Activated naive CD4-positive, alpha-beta T cell treated with anti-CD3 and anti-CD28 coated beads, Interleukin-2, amount 50 U/mL, for 16 hours (primary cell): ENCODE measurements around the gene KLHL36.
"Not testable (repeated sequence)": the region's sequence is repeated elsewhere in the genome, so short reads cannot be mapped to it uniquely, and the experiment has no call there.

Source experiments
- DNase-seq: peaks from one replicate; pipeline ENCODE4 v3.0.0-alpha.2; 2020

KLHL36 gene

GRCh38 chr16:84617041-84617790 lies 31.1 kb upstream of the KLHL36 start:
- DNase-seq, result peak; percentile 57

GRCh38 chr16:84617791-84618580 lies 30.3 kb upstream of the KLHL36 start, which contains the start of gene COTL1:
Gene COTL1 (minus strand): TSS chr16:84618078. CDS start chr16:84617914, 164 bp downstream.
- peak; percentile 96 for DNase-seq

GRCh38 chr16:84618581-84619460 lies 29.5 kb upstream of the KLHL36 start:
- DNase-seq, result no peak

- not testable (repeated sequence) for DNase-seq
Measured at GRCh38 chr16:84620913-84621312, 27.4 kb upstream of the KLHL36 start.

- no peak for DNase-seq
Measured at GRCh38 chr16:84625556-84625955, 22.8 kb upstream of the KLHL36 start.

GRCh38 chr16:84628226-84628731 lies 20.0 kb upstream of the KLHL36 start:
- no peak for DNase-seq

- no peak for DNase-seq
Measured at GRCh38 chr16:84629580-84629979, 18.7 kb upstream of the KLHL36 start.

- no peak for DNase-seq
Measured at GRCh38 chr16:84630009-84630408, 18.3 kb upstream of the KLHL36 start.

GRCh38 chr16:84630446-84631152 lies 17.7 kb upstream of the KLHL36 start:
- DNase-seq, result no peak

GRCh38 chr16:84631153-84631466 lies 17.2 kb upstream of the KLHL36 start:
- DNase-seq, result no peak

GRCh38 chr16:84631886-84632285 lies 16.4 kb upstream of the KLHL36 start:
- DNase-seq, result no peak

GRCh38 chr16:84632862-84633261 lies 15.4 kb upstream of the KLHL36 start:
- DNase-seq, result not testable (repeated sequence)

GRCh38 chr16:84633622-84634021 lies 14.7 kb upstream of the KLHL36 start:
- DNase-seq, result no peak

GRCh38 chr16:84635702-84636101 lies 12.6 kb upstream of the KLHL36 start:
- DNase-seq, result no peak

GRCh38 chr16:84637709-84638108 lies 10.6 kb upstream of the KLHL36 start:
- DNase-seq, result no peak

GRCh38 chr16:84638231-84638806 lies 10.0 kb upstream of the KLHL36 start:
- no peak for DNase-seq

- no peak for DNase-seq
Measured at GRCh38 chr16:84640145-84640544, 8.2 kb upstream of the KLHL36 start.

- no peak for DNase-seq
Measured at GRCh38 chr16:84641643-84642358, 6.5 kb upstream of the KLHL36 start.

GRCh38 chr16:84643180-84643583 lies 5.1 kb upstream of the KLHL36 start:
- no peak for DNase-seq

GRCh38 chr16:84643674-84644073 lies 4.6 kb upstream of the KLHL36 start:
- DNase-seq, result no peak
